Loucy (cell line): ENCODE measurements around the gene TUBA1A.
"Not testable (repeated sequence)": the region's sequence is repeated elsewhere in the genome, so short reads cannot be mapped to it uniquely, and the experiment has no call there.

Experiments used
- H2AFZ ChIP-seq: fragments of 200-600 bp; sonication (generic); 2 replicates; pipeline ENCODE4 v1.6.0; 2016; ENCODE audit warnings: antibody characterized with exemption, mild to moderate bottlenecking, low read length, moderate library complexity
- H3F3A ChIP-seq: fragments of 200-600 bp; 2 replicates; pipeline ENCODE4 v1.6.0; 2016; ENCODE audit warnings: antibody characterized with exemption, low read depth, mild to moderate bottlenecking
- H3K27me3 ChIP-seq: fragments of 200-600 bp; sonication (generic); 2 replicates; pipeline ENCODE4 v1.6.1; 2014; ENCODE audit warnings: low read length, mild to moderate bottlenecking; ENCODE audit not compliant: insufficient read depth, poor library complexity, severe bottlenecking
- H3K36me3 ChIP-seq: fragments of 200-600 bp; sonication (generic); 2 replicates; pipeline ENCODE4 v1.6.1; 2016; ENCODE audit warnings: low read length; ENCODE audit not compliant: insufficient read depth
- H3K4me1 ChIP-seq: fragments of 200-600 bp; sonication (generic); 2 replicates; pipeline ENCODE4 v1.5.1; 2014; ENCODE audit warnings: low read length, mild to moderate bottlenecking; ENCODE audit not compliant: insufficient read depth, poor library complexity, severe bottlenecking
- H3K4me2 ChIP-seq: fragments of 200-600 bp; sonication (generic); 2 replicates; pipeline ENCODE4 v1.6.0; 2014; ENCODE audit warnings: antibody characterized with exemption, low read length, low read depth, mild to moderate bottlenecking; ENCODE audit not compliant: poor library complexity, severe bottlenecking
- H3K4me3 ChIP-seq: fragments of 200-600 bp; sonication (generic); 2 replicates; pipeline ENCODE4 v1.5.1; 2014; ENCODE audit warnings: low read length, mild to moderate bottlenecking, mixed read lengths; ENCODE audit not compliant: poor library complexity, severe bottlenecking
- H3K79me2 ChIP-seq: fragments of 200-600 bp; sonication (generic); 2 replicates; pipeline ENCODE4 v1.6.1; 2014; ENCODE audit warnings: low read length; ENCODE audit not compliant: insufficient read depth
- H3K9ac ChIP-seq: fragments of 200-600 bp; sonication (generic); 2 replicates; pipeline ENCODE4 v1.6.0; 2014; ENCODE audit warnings: mild to moderate bottlenecking, low read depth, low read length, moderate library complexity; ENCODE audit not compliant: poor library complexity, severe bottlenecking
- H3K9me2 ChIP-seq: fragments of 200-600 bp; sonication (generic); replicated peaks from 2 replicates; pipeline ENCODE4 v1.6.1; 2016; ENCODE audit warnings: low read depth, low read length, mixed read lengths
- H3K9me3 ChIP-seq: fragments of 200-600 bp; sonication (generic); 2 replicates; pipeline ENCODE4 v1.6.1; 2014; ENCODE audit warnings: mild to moderate bottlenecking, antibody characterized with exemption, low read length, low read depth; ENCODE audit not compliant: insufficient read depth
- H4K20me1 ChIP-seq: fragments of 200-600 bp; sonication (generic); 2 replicates; pipeline ENCODE4 v1.6.0; 2014; ENCODE audit warnings: antibody characterized with exemption, low read length, mild to moderate bottlenecking; ENCODE audit not compliant: insufficient read depth, poor library complexity, severe bottlenecking
- CTCF ChIP-seq: fragments of 200-600 bp; sonication (generic); conservative IDR thresholded peaks from 2 replicates; pipeline ENCODE4 v1.5.1; 2014; ENCODE audit warnings: mild to moderate bottlenecking, antibody characterized with exemption, low read length
- EZH2phosphoT487 ChIP-seq: fragments of 200-600 bp; IDR thresholded peaks from 2 replicates; pipeline ENCODE4 v1.6.1; 2018; ENCODE audit warnings: antibody characterized with exemption, mild to moderate bottlenecking, moderate library complexity, borderline replicate concordance

The TUBA1A gene

GRCh38 chr12:49187184-49187583 lies 1.7 kb downstream of the TUBA1A start:
- Histone ChIP-seq H3K36me3 (peaks cover 17% of the 10 kb centered on the region), H3K9ac (peak overlapping the region; percentile 92), H3K4me1 (peaks cover 18% of the 10 kb centered on the region), H2AFZ (no peak overlapping the region), H3K27me3 (no peaks in the 10 kb centered on the region), H3K4me2 (peak overlapping the region; percentile 85), H3K9me3 (no peaks in the 10 kb centered on the region), H3K4me3 (peak overlapping the region; percentile 97), H3F3A (peaks cover 5% of the 10 kb centered on the region), H3K9me2 (no peaks in the 10 kb centered on the region), H3K79me2 (peaks cover 25% of the 10 kb centered on the region), H4K20me1 (peaks cover 17% of the 10 kb centered on the region)
- no peak for TF ChIP-seq EZH2phosphoT487
- TF ChIP-seq CTCF = no peak

DNA sequence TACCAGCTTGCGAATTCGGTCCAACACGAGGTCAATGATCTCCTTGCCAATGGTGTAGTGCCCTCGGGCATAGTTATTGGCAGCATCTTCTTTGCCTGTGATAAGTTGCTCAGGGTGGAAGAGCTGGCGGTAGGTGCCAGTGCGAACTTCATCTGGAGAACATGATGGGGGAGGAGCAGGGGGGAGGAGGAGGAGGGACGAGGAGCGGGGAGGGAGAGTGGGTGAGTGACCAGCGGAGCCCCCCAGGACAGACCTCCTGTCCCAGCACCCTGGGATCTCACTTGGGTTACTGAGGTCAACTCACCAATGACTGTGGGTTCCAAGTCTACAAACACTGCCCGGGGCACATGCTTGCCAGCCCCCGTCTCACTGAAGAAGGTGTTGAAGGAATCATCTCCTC lies 2.6 kb downstream of the TUBA1A start:
- H3F3A ChIP-seq, H3K27me3 ChIP-seq, H3K9me2 ChIP-seq, H3K9me3 ChIP-seq, H3K4me2 ChIP-seq, H3K4me3 ChIP-seq, H3K9ac ChIP-seq, H2AFZ ChIP-seq: not testable (repeated sequence)
- H4K20me1 ChIP-seq = peaks cover 17% of the 10 kb centered on the region
- peaks cover 17% of the 10 kb centered on the region for H3K36me3 ChIP-seq
- peaks cover 18% of the 10 kb centered on the region for H3K4me1 ChIP-seq
- H3K79me2 ChIP-seq = peaks cover 25% of the 10 kb centered on the region

- H3K9me3 ChIP-seq, H2AFZ ChIP-seq, H3K27me3 ChIP-seq, H3K9me2 ChIP-seq, H3K4me3 ChIP-seq, H3K9ac ChIP-seq, H3F3A ChIP-seq, H3K4me2 ChIP-seq: not testable (repeated sequence)
- H4K20me1 ChIP-seq = peaks cover 17% of the 10 kb centered on the region
- peaks cover 17% of the 10 kb centered on the region for H3K36me3 ChIP-seq
- peaks cover 14% of the 10 kb centered on the region for H3K4me1 ChIP-seq
- H3K79me2 ChIP-seq = peaks cover 25% of the 10 kb centered on the region
Measured at GRCh38 chr12:49184697-49185096, 4.2 kb downstream of the TUBA1A start.

DNA sequence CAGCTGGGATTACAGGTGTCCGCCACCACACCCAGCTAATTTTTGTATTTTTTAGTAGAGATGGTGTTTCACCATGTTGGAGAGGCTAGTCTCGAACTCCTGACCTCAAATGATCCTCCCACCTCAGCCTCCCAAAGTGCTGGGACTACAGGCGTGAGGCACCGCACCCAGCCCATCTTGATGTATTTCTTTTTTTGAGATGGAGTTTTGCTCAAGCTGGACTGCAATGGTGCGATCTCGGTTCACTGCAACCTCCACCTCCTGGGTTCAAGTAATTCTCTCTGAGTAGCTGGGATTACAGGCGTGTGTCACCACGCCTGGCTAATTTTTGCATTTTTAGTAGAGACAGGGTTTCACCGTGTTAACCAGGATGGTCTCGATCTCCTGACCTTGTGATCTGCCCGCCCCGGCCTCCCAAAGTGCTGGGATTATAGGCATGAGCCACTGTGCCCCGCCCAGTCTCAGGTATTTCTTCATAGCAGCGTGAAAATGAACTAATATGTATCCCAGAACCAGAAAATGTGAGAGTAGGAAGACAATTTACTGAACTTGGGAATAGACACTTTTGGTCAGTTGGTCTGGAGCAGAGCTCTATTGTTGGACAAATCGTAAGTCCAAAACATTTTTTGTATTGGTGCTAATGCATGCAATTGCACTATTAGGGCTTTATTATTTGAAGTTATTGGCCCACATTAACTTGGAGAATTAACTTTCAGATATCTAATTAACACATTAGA lies 5.5 kb downstream of the TUBA1A start:
- Histone ChIP-seq H3K79me2 (peaks cover 25% of the 10 kb centered on the region), H4K20me1 (peaks cover 17% of the 10 kb centered on the region), H3K36me3 (peaks cover 17% of the 10 kb centered on the region)
- H3K9me3 ChIP-seq, H2AFZ ChIP-seq, H3F3A ChIP-seq, H3K4me2 ChIP-seq, H3K9me2 ChIP-seq, H3K4me1 ChIP-seq, H3K27me3 ChIP-seq, H3K4me3 ChIP-seq, H3K9ac ChIP-seq: not testable (repeated sequence)
